ENCODE results near the gene CELA2B. TPM values are rescaled to one million over a fixed set of nuclear protein-coding genes. Genes with fewer than 3 reads are reported as not detected.

Gene CELA2B
- total RNA-seq, 3 donors from 2014 or later = not detected

- Histone ChIP-seq H3K27me3 (no peaks in the 10 kb centered on the region), H3K4me1 (no peaks in the 10 kb centered on the region), H3K9me3 (no peaks in the 10 kb centered on the region), H3K27ac (no peak overlapping the region), H3K36me3 (no peaks in the 10 kb centered on the region), H3K4me3 (no peak overlapping the region)
- DNase-seq (ENCODE audit: low spot score in 2 of 2) = no peak
- TF ChIP-seq POLR2A (IDR thresholded peaks at IDR 0.05) (no peak), CTCF (IDR thresholded peaks at IDR 0.05) (no peak), POLR2AphosphoS5 (IDR thresholded peaks at IDR 0.05) (no peak)
- intact Hi-C loops (cut with DNase I; ENCODE audit: low total_unique reads) = no loop called here
Measured at GRCh38 chr1:15442119-15442518, 33.8 kb upstream of the CELA2B start.

- no peak overlapping the region for H3K27ac ChIP-seq
- H3K4me3 ChIP-seq = no peak overlapping the region
- no peak for DNase-seq (ENCODE audit: low spot score in 2 of 2)
- no peaks in the 10 kb centered on the region for H3K9me3 ChIP-seq
- H3K36me3 ChIP-seq = no peaks in the 10 kb centered on the region
- TF ChIP-seq POLR2A (IDR thresholded peaks at IDR 0.05) = no peak
- no peak for TF ChIP-seq CTCF (IDR thresholded peaks at IDR 0.05)
- TF ChIP-seq POLR2AphosphoS5 (IDR thresholded peaks at IDR 0.05) = no peak
- no peaks in the 10 kb centered on the region for H3K4me1 ChIP-seq
- H3K27me3 ChIP-seq = no peaks in the 10 kb centered on the region
- intact Hi-C loops (cut with DNase I; ENCODE audit: low total_unique reads) = no loop called here
Measured at GRCh38 chr1:15442759-15443158, 33.1 kb upstream of the CELA2B start.

- intact Hi-C loops (cut with DNase I; ENCODE audit: low total_unique reads) = no loop called here
- Histone ChIP-seq H3K4me3 (no peak overlapping the region), H3K9me3 (no peaks in the 10 kb centered on the region), H3K4me1 (no peaks in the 10 kb centered on the region), H3K27ac (no peak overlapping the region), H3K27me3 (no peaks in the 10 kb centered on the region), H3K36me3 (no peaks in the 10 kb centered on the region)
- TF ChIP-seq POLR2AphosphoS5 (IDR thresholded peaks at IDR 0.05) = no peak
- no peak for TF ChIP-seq CTCF (IDR thresholded peaks at IDR 0.05)
- TF ChIP-seq POLR2A (IDR thresholded peaks at IDR 0.05) = no peak
- DNase-seq (ENCODE audit: low spot score in 2 of 2) = no peak
Measured at GRCh38 chr1:15443281-15443680, 32.6 kb upstream of the CELA2B start.

DNA sequence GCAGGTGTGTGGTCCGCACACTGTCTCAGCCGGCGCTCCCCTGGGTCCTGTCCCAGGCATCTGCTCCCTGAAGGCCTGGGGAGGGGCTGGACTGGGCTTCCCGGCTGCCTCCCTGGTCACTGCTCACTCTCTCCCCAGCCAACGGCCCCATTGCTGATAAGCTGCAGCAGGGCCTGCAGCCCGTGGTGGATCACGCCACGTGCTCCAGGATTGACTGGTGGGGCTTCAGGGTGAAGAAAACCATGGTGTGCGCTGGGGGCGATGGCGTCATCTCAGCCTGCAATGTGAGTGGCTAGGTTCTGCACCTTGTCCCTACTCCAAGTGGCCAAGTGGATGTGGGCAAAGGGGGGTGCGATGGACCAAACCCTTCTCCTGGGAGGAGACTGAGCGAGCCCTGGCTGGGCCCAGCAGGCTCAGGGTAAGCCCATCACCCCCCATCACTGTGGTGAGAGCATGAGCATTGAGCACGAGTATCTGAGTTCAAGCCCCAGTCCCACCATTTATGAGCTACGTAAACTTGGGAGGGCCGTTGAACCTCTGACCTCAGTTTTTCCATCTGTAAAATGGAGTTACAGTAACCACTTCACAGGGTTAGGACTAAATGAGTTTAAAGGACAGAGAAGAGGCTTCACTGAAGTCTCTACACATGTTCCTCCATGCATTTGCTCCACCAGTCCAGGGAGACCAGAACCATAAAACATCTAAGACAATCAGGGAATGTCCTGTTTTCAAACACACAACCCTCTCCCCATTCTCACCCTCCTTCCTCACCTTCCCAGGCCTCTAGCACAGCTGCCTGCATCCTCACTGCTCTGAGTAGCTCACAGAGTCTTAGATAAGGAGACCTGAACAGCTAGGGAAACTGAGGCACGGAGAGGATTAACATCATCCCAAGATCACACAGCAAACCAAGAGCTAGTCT lies 31.2 kb upstream of the CELA2B start:
- intact Hi-C loops (cut with DNase I; ENCODE audit: low total_unique reads) = no loop called here
- no peaks in the 10 kb centered on the region for H3K4me1 ChIP-seq
- no peak for TF ChIP-seq POLR2A (IDR thresholded peaks at IDR 0.05)
- no peak for TF ChIP-seq POLR2AphosphoS5 (IDR thresholded peaks at IDR 0.05)
- no peak for TF ChIP-seq CTCF (IDR thresholded peaks at IDR 0.05)
- no peaks in the 10 kb centered on the region for H3K9me3 ChIP-seq
- H3K36me3 ChIP-seq = no peaks in the 10 kb centered on the region
- H3K27me3 ChIP-seq = no peaks in the 10 kb centered on the region
- no peak for DNase-seq (ENCODE audit: low spot score in 2 of 2)
- H3K4me3 ChIP-seq = no peak overlapping the region
- H3K27ac ChIP-seq = no peak overlapping the region

- Histone ChIP-seq H3K9me3 (no peaks in the 10 kb centered on the region), H3K27me3 (no peaks in the 10 kb centered on the region), H3K4me3 (no peak overlapping the region), H3K4me1 (no peaks in the 10 kb centered on the region), H3K36me3 (no peaks in the 10 kb centered on the region), H3K27ac (no peak overlapping the region)
- no peak for TF ChIP-seq POLR2AphosphoS5 (IDR thresholded peaks at IDR 0.05)
- intact Hi-C loops (cut with DNase I; ENCODE audit: low total_unique reads) = no loop called here
- DNase-seq (ENCODE audit: low spot score in 2 of 2) = no peak
Measured at GRCh38 chr1:15445390-15446122, 30.3 kb upstream of the CELA2B start.

Measured in breast epithelium (tissue), 4 donors.